Measurements from ENCODE around the gene ACSF2.
"Not testable (repeated sequence)": the region's sequence is repeated elsewhere in the genome, so short reads cannot be mapped to it uniquely, and the experiment has no call there.

The ACSF2 gene

GRCh38 chr17:50396261-50397110 lies 29.5 kb upstream of the ACSF2 start:
- TF ChIP-seq CTCF (IDR thresholded peaks at IDR 0.05; ENCODE audit: low read length, missing control alignments), result no peak
- peak overlapping the region; percentile 99 for H3K4me3 ChIP-seq (replicated peaks; ENCODE audit: low read depth, low read length)
- peak; percentile 75 for DNase-seq (ENCODE audit: low read depth)

GRCh38 chr17:50397111-50397918 lies 28.7 kb upstream of the ACSF2 start, which contains the start of gene LRRC59:
Gene LRRC59 (minus strand): TSS chr17:50397523. CDS start chr17:50397317, 206 bp downstream.
- peak; percentile 82 for TF ChIP-seq CTCF (IDR thresholded peaks at IDR 0.05; ENCODE audit: low read length, missing control alignments)
- DNase-seq (ENCODE audit: low read depth), result peak; percentile 83
- H3K4me3 ChIP-seq (replicated peaks; ENCODE audit: low read depth, low read length), result peak within 1 kb of the TSS; percentile 99

- no peak for DNase-seq (ENCODE audit: low read depth)
- TF ChIP-seq CTCF (IDR thresholded peaks at IDR 0.05; ENCODE audit: low read length, missing control alignments), result no peak
- peak overlapping the region; percentile 99 for H3K4me3 ChIP-seq (replicated peaks; ENCODE audit: low read depth, low read length)
Measured at GRCh38 chr17:50397919-50398285, 28.1 kb upstream of the ACSF2 start.

GRCh38 chr17:50398672-50399071 lies 27.3 kb upstream of the ACSF2 start:
- H3K4me3 ChIP-seq (replicated peaks; ENCODE audit: low read depth, low read length); DNase-seq (ENCODE audit: low read depth): not testable (repeated sequence)

GRCh38 chr17:50399591-50399990 lies 26.4 kb upstream of the ACSF2 start:
- DNase-seq (ENCODE audit: low read depth); H3K4me3 ChIP-seq (replicated peaks; ENCODE audit: low read depth, low read length): not testable (repeated sequence)

GRCh38 chr17:50405351-50405750 lies 20.7 kb upstream of the ACSF2 start:
- DNase-seq (ENCODE audit: low read depth); H3K4me3 ChIP-seq (replicated peaks; ENCODE audit: low read depth, low read length): not testable (repeated sequence)

- TF ChIP-seq CTCF (IDR thresholded peaks at IDR 0.05; ENCODE audit: low read length, missing control alignments), result no peak
- no peak for DNase-seq (ENCODE audit: low read depth)
- H3K4me3 ChIP-seq (replicated peaks; ENCODE audit: low read depth, low read length), result no peak overlapping the region
Measured at GRCh38 chr17:50406578-50406977, 19.4 kb upstream of the ACSF2 start.

- TF ChIP-seq CTCF (IDR thresholded peaks at IDR 0.05; ENCODE audit: low read length, missing control alignments), result no peak
Measured at GRCh38 chr17:50407921-50408320, 18.1 kb upstream of the ACSF2 start.

More at GRCh38 chr17:50407921-50408320, 18.1 kb upstream of the ACSF2 start:
- H3K4me3 ChIP-seq (replicated peaks; ENCODE audit: low read depth, low read length), result no peak overlapping the region
- DNase-seq (ENCODE audit: low read depth), result no peak

Data from fibroblast of pulmonary artery (primary cell).